AG09309 (cell line): ENCODE measurements around the gene GTF2F2.
"Not testable (repeated sequence)": the region's sequence is repeated elsewhere in the genome, so short reads cannot be mapped to it uniquely, and the experiment has no call there.

Experiments used
- DNase-seq: peaks from one replicate; pipeline ENCODE4 v3.0.0-alpha.2; 2010; ENCODE audit warnings: low read depth
- H3K4me3 ChIP-seq: 2 replicates; pipeline ENCODE4 v1.5.1; 2011; ENCODE audit warnings: mild to moderate bottlenecking, low read depth, low read length, moderate library complexity; ENCODE audit not compliant: control insufficient read depth
- CTCF ChIP-seq: IDR thresholded peaks from 2 replicates; pipeline ENCODE4 v1.5.1; 2011; ENCODE audit warnings: mild to moderate bottlenecking, low read depth, low read length, inconsistent platforms; ENCODE audit not compliant: insufficient read depth, control insufficient read depth; ENCODE audit errors: missing control alignments

The GTF2F2 gene

GRCh38 chr13:45178349-45179162, 58.2 kb downstream of the GTF2F2 start:
- DNase-seq = no peak
- H3K4me3 ChIP-seq = no peak overlapping the region
- no peak for TF ChIP-seq CTCF

- TF ChIP-seq CTCF = no peak
- no peak overlapping the region for H3K4me3 ChIP-seq
- no peak for DNase-seq
Measured at GRCh38 chr13:45179428-45179827, 59.1 kb downstream of the GTF2F2 start.

GRCh38 chr13:45180303-45180702, 60.0 kb downstream of the GTF2F2 start:
- no peak for TF ChIP-seq CTCF
- H3K4me3 ChIP-seq = no peak overlapping the region

GRCh38 chr13:45180713-45181601, 60.6 kb downstream of the GTF2F2 start:
- no peak for DNase-seq
- no peak overlapping the region for H3K4me3 ChIP-seq
- no peak for TF ChIP-seq CTCF

More at GRCh38 chr13:45180303-45180702, 60.0 kb downstream of the GTF2F2 start:
- DNase-seq = no peak

- no peak for TF ChIP-seq CTCF
- no peak for DNase-seq
- no peak overlapping the region for H3K4me3 ChIP-seq
Measured at GRCh38 chr13:45184693-45185092, 64.4 kb downstream of the GTF2F2 start.

- H3K4me3 ChIP-seq = no peak overlapping the region
- TF ChIP-seq CTCF = no peak
- no peak for DNase-seq
Measured at GRCh38 chr13:45185286-45185685, 65.0 kb downstream of the GTF2F2 start.

GRCh38 chr13:45189077-45189476, 68.8 kb downstream of the GTF2F2 start:
- H3K4me3 ChIP-seq, DNase-seq: not testable (repeated sequence)

- DNase-seq = peak; percentile 96
- H3K4me3 ChIP-seq = not testable (repeated sequence)
Measured at GRCh38 chr13:45189511-45189910, 69.2 kb downstream of the GTF2F2 start.
